Kidney capillary endothelial cell (primary cell): Measurements from ENCODE around the gene NLRC3.

Experiments
- DNase-seq: peaks from one replicate; pipeline ENCODE4 v3.0.0-alpha.2; 2018; ENCODE audit warnings: low spot score

NLRC3 gene

DNA sequence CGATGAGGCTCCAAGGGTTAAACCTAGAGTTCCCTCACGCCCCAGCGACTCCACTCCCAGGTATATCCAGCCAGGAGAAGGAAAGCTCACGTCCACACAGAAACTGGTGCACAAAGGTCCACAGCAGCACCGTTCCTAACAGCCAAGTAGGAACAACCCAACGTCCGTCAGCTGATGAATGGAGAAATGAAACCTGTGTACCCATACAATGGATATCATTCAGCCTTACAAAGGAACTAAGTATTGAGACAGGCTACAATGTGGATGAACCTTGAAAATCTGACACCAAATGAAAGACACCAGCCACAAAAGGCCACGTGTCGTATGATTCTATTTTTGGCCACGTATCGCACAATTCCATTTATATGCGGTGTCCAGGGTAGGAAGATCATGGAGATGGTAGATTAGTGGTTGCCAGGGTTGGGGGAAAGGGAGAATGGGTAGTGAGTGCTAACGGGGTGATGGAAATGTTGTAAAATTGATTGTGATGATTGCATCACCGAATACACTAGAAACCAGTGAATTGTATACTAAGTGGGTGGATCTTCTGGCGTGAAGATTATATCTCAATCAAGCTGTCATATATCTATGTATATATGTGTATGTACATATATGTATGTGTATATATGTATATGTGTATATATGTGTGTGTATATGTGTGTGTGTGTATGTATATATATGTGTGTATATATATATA lies 30.1 kb downstream of the NLRC3 start:
- no peak for DNase-seq

DNA sequence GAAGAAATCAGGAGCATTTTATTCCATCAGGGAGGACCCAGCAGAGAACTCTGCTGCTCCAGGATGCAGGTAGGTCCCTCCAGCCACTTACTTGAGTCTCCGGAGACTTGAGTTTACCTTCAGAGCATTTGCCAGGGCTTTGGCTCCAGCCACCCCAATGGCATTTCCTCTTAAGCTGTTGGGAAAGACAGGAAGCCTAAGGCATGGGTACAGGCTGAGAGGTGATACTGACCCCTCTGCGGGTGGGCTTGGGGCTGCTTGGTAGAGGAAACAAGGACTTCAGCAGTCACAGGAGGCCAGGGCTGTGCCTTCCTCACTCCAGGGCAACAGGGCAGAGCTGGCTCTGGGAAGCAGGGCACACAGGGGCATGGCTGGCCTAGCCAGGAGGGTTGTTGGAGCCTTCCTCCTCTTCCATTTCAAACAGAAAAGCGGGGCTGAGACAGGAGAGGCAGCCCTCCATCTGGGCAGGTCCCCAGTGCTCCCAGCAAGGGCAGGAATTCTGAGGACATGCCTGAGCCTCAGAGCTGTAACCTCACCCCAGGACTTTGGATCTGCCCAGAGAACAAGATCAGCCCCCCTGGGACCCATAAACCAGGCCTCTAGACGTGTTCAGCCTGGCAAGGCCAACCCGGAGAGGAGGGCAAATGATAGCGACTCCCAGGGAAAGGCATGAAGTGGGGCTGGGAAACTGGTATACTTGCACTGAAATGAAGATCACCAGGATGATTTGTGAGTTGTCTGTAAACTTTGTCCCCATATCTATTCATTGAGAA lies 34.4 kb downstream of the NLRC3 start:
- DNase-seq, result no peak

DNA sequence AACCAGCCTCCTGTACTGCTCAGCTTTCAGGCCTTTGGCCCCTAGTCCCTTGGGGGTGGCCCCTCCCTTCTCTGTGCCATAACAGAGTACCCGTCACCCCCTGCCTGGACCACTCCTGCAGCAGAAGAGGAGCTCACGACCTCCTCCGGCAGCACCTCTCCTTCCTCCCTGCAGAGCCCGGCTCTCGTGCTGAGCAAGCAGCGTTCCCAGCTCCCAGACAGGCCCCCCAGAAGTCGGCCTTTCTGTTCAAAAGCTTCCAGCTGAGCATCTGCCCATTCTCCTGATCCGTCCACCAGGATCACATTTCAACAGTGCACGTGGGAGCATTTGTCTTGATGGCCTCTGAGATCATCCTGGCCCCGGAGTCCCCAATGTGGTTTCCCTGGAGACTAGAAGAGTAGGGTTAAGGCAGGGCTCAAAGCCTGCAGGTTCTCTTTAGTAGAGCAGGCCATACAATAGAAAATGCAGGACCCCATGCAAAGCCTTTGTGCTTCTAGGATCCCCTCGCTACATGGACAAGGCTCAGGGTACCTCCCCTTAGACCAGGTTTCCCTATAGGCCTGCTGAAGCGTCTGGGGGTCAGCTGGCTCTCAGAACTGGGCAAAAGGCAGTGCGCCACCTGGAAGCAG lies 35.6 kb downstream of the NLRC3 start:
- no peak for DNase-seq

DNA sequence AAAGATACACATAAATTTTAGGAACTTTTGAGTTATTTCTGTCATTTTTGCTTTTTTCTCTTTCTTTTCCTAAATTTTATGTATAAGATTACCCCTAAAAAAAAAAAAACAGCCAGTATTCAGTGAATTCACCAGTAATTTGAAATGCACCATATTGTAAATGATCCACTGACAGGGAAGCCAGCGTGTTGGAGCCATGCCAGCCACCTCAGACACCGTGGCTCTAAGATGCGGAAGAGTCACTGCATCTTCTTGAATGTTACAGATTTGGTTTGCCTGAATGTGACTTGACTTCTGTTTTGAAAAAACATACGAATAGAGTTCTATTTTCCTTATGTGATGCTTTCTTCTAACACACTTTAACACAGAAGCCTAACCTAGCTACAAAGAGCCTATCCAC lies 39.0 kb downstream of the NLRC3 start:
- DNase-seq, result no peak

DNA sequence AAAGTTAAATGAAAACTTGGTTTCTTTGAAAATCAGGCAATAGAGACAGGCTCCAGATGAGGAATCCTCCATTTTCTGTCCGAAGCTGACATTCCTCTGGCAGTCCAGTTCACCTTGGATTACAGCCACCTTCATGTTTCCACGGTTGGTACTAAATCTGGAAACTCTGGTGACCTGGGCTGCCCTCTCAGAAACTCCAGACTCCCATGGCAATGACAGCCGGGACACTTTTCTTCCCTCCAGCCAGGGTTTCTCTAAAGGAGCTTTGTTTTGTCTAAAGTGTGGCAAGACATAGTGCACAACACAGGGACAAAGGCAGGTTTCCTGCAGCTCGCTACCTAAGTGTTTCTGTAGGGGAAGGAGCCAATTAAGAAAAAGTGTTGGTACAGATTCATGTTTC lies 40.4 kb downstream of the NLRC3 start:
- DNase-seq, result no peak

DNA sequence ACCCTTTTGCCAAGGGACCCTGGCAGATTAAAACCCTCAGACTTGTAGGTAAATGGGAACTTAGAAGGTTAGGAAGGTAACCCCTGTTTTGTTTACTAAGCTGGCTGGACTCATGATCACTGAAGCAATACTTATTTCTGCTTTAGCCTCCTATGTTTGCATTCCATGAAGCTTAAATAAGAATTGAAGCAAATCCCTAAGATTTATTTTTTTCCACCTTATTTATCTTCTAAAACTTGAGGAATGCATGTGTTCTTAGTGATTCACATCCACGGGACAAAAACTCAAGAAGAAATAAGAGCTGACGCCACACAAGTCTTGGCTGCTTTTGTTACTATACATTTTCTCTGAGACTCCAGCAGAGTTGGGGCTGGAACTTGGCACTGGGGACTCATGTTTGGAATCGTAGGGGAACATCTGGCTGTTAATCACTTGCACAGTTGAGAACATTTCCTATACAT lies 40.9 kb downstream of the NLRC3 start:
- DNase-seq, result no peak

DNA sequence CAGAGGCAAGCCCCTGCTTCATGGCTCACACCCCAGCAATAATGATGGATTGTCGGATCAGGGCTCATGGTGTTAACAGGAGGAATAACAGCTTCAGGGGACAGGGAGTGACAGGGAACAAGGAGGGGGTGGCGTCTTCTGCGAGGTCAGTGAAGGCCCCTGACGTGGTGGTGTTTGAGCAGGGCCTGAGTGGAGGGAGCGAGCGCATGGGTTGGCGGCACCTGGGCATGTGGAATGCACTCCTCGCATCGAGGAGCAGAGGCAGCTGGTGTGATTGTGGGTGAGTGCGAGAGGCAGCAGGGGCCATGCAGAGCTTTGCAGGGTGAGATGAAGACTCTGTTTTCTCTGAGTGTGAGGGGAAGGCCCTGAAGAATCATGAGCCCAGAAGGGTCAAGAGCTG lies 43.1 kb downstream of the NLRC3 start:
- no peak for DNase-seq

DNA sequence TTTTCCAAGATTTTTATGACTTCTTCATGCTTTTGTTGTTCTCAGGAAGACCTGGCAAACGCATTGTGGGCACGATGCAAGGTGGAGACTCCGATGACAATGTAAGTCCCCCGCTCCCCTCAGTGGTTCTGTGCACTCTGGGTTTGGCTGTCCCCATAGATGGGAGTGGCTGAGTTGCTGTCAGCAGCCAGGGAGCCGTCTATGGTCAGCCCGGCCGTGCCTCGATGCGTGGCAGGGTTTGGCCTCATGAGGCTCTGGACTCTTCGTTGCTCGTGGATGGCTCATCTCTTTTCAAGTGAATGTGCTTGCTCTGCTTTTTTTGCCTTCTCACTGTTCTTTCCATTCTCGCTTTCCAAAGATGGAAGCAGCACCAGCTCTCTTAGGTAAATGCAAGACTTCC lies 44.5 kb downstream of the NLRC3 start:
- DNase-seq, result no peak

DNA sequence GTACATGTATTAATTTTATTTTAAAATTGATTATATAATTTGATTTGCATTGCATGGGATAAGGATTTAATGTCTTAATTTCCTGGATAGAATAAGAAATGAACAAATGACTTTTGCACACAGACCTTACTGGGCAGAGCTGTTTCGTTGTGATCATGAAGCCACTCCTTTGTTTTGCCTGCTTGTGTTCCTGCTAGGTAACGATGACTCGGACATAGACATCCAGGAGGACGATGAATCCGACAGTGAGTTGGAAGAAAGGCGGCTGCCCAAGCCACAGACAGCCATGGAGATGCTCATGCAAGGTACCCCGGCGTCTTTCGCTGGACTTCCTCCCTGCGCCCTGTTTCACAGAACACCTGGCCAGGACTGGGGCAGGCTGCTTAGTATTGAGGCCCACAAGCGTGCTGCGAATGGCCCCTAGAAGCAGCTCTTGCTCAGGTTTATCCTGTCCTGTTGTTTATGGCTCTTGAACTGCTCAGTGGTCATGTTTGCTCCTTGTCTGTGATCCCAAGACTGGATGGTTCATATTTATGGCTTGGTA lies 46.8 kb downstream of the NLRC3 start:
- DNase-seq, result no peak

DNA sequence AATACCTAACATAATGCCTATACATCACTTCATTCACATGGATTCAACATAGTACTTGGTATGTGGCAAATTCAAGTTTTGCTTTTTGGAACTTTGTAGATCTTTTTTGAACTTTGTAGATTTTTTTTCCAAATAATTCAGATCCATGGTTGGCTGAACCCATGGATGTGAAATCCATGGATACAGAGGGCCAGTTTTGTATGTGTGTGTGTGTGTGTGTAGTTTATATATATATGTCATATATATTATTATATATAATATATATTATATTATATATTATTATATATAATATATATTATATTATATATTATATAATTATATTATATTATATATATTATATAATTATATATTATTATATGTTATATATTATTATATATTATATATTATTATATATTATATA lies 48.0 kb downstream of the NLRC3 start:
- DNase-seq, result no peak

DNA sequence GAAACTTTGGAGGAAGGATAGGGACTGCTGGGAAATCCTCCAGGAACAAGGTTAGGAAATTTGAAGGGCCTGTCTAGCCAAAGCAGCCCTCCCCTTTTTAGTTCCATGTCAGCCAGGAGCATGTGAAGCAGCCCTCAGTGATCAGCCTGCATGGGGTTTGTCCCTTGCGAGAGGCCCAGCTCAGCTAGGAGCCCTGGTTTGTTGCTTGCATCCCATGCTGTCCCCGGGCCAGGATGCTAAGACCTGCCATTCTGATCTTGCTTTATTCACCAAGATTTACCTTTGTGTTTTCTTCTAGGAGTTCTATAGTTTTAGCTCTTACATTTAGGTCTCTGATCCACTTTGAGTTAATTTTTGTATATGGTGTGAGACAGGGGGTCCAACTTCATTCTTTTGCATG lies 48.8 kb downstream of the NLRC3 start:
- DNase-seq, result no peak

DNA sequence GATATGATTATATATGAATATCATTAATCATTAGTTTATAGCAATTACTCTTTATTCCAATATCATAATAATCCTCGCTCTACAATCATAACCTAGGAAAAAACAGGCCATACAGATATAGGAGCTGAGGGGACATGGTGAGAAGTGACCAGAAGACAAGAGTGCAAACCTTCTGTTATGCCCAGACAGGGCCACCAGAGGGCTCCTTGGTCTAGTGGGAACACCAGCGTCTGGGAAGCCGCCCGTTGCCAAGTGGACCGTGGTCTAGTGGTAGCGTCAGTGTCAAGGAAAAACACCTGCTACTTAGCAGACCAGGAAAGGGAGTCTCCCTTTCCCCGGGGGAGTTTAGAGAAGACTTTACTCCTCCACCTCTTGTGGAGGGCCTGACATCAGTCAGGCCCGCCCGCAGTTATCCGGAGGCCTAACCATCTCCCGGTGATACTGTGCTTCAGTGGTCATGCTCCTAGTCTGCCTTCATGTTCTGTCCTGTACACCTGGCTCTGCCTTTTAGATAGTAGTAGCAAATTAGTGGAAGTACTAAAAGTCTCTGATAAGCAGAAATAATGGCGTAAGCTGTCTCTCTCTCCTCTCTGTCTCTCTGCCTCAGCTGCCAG lies 49.9 kb downstream of the NLRC3 start:
- peak; percentile 17 for DNase-seq

DNA sequence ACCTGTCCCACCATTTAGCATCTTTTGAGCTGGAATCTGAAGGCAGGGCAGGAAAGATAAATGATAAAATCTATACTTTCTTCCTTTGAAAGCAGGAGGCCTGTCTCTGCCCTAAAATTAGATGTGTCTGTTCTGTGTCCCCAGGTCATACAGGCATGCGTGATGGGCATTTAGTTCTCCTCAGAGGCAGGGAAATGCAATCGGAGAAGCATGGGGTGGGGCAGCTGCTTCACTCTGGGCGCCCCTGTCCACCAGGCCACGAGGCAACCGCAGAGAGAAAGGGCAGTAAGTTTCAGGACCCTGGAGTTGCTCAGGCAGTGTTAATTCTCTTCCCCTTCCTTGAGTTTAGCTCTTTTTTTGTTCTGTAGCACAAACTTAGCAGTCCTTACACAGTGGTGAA lies 51.3 kb downstream of the NLRC3 start:
- DNase-seq, result no peak

DNA sequence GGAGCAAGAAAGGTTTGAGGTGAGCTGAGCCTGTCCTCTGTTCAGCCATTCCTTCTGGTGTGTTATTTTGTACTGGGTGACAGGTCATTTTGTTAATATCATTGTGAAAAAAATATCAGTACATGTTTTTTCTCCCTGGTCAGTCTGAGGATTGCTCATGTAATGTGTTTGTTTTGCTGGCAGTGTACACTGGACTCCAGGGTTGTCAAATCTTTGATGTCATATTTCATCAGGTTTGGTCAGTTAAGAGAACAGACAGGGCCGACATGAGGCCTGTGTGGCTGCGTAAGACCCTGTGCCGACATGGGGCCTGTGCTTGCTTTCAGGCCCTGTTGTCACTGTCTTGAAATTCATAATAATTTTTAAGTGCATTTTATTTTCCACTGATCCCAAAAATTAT lies 53.9 kb downstream of the NLRC3 start:
- no peak for DNase-seq

DNA sequence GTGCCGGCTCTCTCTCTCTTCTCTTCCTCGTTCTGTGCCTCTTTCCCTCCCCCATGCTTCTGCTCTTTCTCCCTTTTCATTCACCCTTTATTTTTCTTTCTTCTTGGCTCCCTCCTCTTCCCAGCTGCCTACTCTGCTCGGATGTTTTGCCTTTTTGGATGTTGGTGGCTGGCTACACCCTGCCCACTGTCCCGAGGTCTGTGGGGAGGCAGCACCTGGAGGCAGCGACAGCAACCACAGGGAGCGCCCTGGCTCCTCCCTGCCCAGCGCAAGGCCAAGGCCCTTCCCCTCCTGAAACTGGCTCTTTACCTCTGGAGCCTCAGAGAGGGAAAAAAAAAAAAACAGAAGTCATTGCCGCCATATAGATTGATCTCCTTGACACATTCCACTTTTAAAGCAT lies 56.4 kb downstream of the NLRC3 start:
- no peak for DNase-seq

DNA sequence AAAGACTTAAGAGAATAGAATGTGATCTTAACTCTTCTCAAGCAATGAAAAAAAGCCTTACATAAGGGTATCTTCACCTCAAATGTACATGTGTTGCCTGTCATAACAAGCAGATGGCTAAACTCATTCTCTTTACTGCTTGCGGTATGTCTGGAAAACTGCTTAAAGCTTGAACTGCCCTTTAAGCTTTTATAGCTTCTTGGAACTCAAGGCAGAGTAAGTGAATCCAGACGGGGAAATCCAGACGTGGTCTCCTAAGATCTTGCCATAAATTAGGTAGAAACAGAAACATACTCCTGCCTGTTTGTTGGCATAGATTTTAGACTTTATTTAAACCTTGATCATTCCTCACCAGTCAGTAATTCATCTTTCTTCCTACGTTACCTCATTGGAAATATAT lies 56.8 kb downstream of the NLRC3 start:
- no peak for DNase-seq

DNA sequence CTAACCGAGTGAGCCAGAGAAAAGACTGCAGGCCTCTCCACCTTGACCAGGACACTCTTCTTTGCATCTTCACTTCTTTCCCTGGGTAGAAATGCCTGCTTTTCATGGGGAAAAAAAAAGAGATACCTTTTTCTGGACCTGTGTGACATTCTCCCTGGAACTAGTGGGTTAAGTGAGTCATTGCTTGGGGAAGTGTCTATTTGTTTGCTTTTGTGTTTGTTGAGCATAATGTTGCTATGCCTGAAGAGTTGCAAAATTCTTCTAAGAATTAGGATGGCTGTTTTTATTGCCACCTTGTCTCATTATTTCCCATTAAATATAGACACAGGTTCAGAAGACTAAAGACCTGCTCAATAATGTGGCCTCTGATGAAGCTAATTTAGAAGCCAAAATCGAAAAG lies 57.6 kb downstream of the NLRC3 start:
- no peak for DNase-seq

DNA sequence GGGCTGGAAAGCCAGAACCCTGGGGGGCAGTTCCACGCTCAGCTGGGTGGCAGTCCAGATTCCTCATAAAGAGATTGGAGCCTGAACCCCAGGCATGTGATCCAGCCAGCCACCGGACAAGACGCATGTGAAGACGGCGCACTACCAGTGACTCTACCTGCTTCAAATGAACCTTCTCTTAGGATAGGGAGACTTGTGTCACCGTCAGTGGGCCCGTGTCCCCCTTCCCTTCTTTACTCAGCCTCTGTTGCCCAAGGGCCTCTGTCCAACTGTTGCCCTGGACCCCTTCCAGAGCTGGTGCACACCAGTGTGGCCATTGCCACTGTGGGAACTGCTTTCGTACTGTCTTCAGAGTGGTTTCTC lies 58.2 kb downstream of the NLRC3 start:
- no peak for DNase-seq

DNA sequence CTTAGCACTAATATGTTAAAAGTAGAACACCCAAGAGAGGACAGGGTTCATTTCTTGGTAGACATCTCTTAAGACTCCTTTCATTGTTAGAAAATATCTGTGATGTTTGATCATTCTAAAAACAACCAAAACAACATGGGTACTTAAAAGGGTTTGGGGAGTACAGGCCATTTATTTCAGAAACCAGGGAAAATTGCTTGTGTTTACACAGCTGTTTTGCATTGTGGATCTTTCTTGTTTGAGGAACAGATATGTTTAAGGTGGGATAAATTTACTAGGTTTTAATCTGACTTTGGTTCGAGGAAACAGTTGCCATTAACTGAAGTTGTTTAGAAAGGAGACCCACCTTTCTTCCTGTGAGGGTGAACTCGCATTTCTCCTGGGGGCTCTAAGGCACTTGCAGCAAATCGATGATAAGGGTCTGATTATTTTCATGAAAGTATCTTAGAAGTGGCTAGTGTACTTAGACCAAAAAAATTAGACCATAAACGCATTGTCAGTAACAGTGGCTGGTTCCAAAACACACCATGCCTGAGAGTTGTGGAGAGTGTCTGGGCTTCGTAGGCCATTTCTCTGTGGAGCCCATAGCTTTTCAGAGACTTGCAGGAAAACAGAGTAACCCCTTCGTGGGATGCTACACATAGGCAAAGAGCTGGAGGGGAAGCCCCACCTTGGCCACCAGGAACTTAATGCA lies 58.8 kb downstream of the NLRC3 start:
- no peak for DNase-seq

DNA sequence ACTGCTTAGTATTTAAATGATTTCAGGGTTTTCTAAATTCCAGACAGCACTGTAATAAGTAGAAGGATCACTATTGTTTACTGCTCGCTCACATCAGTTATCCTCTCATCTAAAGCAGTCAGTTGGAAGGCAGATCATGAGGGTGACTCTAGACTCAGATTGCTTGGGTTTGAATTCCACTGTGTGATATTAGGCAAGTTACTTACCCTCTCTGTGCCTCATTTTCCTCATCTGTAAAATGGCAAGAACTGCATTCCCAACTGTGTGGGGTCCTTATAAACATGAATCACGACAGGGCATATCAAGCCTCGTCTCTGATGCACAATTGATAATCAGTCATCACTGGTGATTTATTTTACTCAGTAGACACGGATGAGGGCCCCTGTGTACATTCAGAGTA lies 61.3 kb downstream of the NLRC3 start:
- no peak for DNase-seq

DNA sequence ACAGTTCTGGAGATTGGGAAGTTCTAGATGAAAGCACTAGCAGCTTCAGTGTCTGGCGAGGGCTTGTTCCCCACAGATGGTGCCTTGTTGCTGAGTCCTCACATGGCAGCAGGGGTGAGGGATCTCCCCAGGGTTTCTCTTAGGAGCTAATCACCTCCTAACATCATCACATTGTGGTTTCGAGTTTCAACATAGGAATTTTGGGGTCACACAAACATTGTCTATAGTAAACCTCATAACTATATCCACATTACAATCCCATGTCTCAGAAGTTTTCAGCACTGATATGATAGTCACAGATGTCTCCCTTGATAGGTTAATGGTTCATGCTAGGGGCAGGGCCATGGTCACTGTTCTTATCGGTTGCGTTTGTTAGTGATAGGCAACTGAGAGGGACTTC lies 62.6 kb downstream of the NLRC3 start:
- no peak for DNase-seq
